HCT116 (cell line): ENCODE measurements around the gene PLCB4. TPM values are rescaled to one million over a fixed set of nuclear protein-coding genes. Genes with fewer than 3 reads are reported as not detected.

Experiments
- ATAC-seq: fragments of 200-7000 bp; cut with Tn5 transposase; 2 replicates; pipeline ENCODE4 v1.9.1; 2020; ENCODE audit warnings: mild to moderate bottlenecking, moderate library complexity
- BruUV-seq: library from RNA; stranded (reverse); fragments of 400-500 nt; replicated peaks from 2 replicates; lab custom pipeline; 2021; lab: Mats Ljungman, UMichigan
- CTCF ChIA-PET: fragments of 300-600 bp; sonication (Branson Sonifier 250); formaldehyde crosslinking; loops from one replicate; lab custom pipeline; 2021; ENCODE audit warnings: antibody characterized with exemption; lab: Charles Lee
- POLR2A ChIA-PET: fragments of 300-600, 350-600 bp; sonication (Branson Sonifier 250); formaldehyde crosslinking; loops from one replicate; lab custom pipeline; 2021; ENCODE audit warnings: antibody characterized with exemption; lab: Charles Lee
- RAD21 ChIA-PET, 2 experiments: fragments of 300-600 bp; sonication (Branson Sonifier 250); formaldehyde crosslinking; loops; one replicate each; lab custom pipeline; 2023; ENCODE audit warnings: low total read pairs in 2 of 2; ENCODE audit not compliant: uncharacterized antibody in 2 of 2, unreplicated experiment in 2 of 2, low non-redundant PET in 1 of 2; lab: Charles Lee
- DNase-seq: peaks from one replicate; pipeline ENCODE4 v3.0.0-alpha.2; 2010; ENCODE audit warnings: low read depth, low spot score
- H2AFZ ChIP-seq: fragments of 200-600 bp; shearing (Covaris generic), sonication (generic); 2 replicates; pipeline ENCODE4 v1.6.1; 2017; ENCODE audit warnings: low read depth, mixed run types, mixed read lengths, antibody characterized with exemption, low read length; ENCODE audit not compliant: poor library complexity, severe bottlenecking
- H3K27ac ChIP-seq: 2 replicates; pipeline ENCODE4 v1.5.1; 2012; ENCODE audit warnings: low read depth, low read length
- H3K27me3 ChIP-seq: fragments of 200-600 bp; sonication (generic); 2 replicates; pipeline ENCODE4 v1.6.1; 2016; ENCODE audit warnings: mixed run types, low read length, mixed read lengths; ENCODE audit not compliant: insufficient read depth
- H3K36me3 ChIP-seq, 2 experiments: fragments of 200-500 bp in 1 of 2; fragments of 200-600 bp in 1 of 2; sonication (Bioruptor generic) in 1 of 2; sonication (generic) in 1 of 2; 2 replicates each; pipeline versions ENCODE4 v1.5.1 to v1.6.1; 2014 to 2016; ENCODE audit warnings: low read length in 2 of 2, inconsistent platforms in 1 of 2, mixed read lengths in 1 of 2, mixed run types in 1 of 2; ENCODE audit not compliant: insufficient read depth in 2 of 2, control insufficient read depth in 1 of 2
- H3K4me1 ChIP-seq, 2 experiments: fragments of 200-600 bp in 1 of 2; sonication (generic) in 1 of 2; 2 replicates each; pipeline versions ENCODE4 v1.5.1 to v1.6.1; 2012 to 2017; ENCODE audit warnings: low read length in 2 of 2, inconsistent platforms in 1 of 2, mild to moderate bottlenecking in 1 of 2, mixed read lengths in 1 of 2, mixed run types in 1 of 2, moderate library complexity in 1 of 2; ENCODE audit not compliant: insufficient read depth in 2 of 2, control insufficient read depth in 1 of 2
- H3K4me2 ChIP-seq: fragments of 200-600 bp; sonication (generic); 2 replicates; pipeline ENCODE4 v1.6.1; 2017; ENCODE audit warnings: mixed run types, low read length, mixed read lengths
- H3K4me3 ChIP-seq, 2 experiments: fragments of 200-600 bp in 1 of 2; sonication (generic) in 1 of 2; replicated peaks in 1 of 2; 2 replicates each; pipeline ENCODE4 v1.5.1; 2011 to 2016; ENCODE audit warnings: low read length in 2 of 2, control low read depth in 1 of 2, low read depth in 1 of 2, mild to moderate bottlenecking in 1 of 2, mixed read lengths in 1 of 2, mixed run types in 1 of 2
- H3K79me2 ChIP-seq: fragments of 200-600 bp; sonication (generic); 2 replicates; pipeline ENCODE4 v1.6.1; 2017; ENCODE audit warnings: mild to moderate bottlenecking, mixed run types, low read length, moderate library complexity, mixed read lengths; ENCODE audit not compliant: insufficient read depth
- H3K9ac ChIP-seq: fragments of 200-600 bp; sonication (generic); 2 replicates; pipeline ENCODE4 v1.6.1; 2016; ENCODE audit warnings: low read length, mixed read lengths
- H3K9me2 ChIP-seq: fragments of 200-600 bp; sonication (generic), shearing (Covaris generic); 2 replicates; pipeline ENCODE4 v1.6.1; 2017; ENCODE audit warnings: mixed run types, mild to moderate bottlenecking, moderate library complexity; ENCODE audit not compliant: insufficient read depth
- H3K9me3 ChIP-seq, 2 experiments: fragments of 200-500 bp in 1 of 2; fragments of 200-600 bp in 1 of 2; sonication (Bioruptor generic) in 1 of 2; sonication (generic) in 1 of 2; 2 replicates each; pipeline ENCODE4 v1.6.1; 2014 to 2017; ENCODE audit warnings: low read length in 2 of 2, mixed read lengths in 2 of 2, inconsistent platforms in 1 of 2, low read depth in 1 of 2, mild to moderate bottlenecking in 1 of 2, mixed run types in 1 of 2, moderate library complexity in 1 of 2; ENCODE audit not compliant: control insufficient read depth in 1 of 2, insufficient read depth in 1 of 2
- H4K20me1 ChIP-seq: fragments of 200-600 bp; sonication (generic), shearing (Covaris generic); 2 replicates; pipeline ENCODE4 v1.6.1; 2017; ENCODE audit warnings: mixed run types, mild to moderate bottlenecking, moderate library complexity; ENCODE audit not compliant: insufficient read depth
- ATF3 ChIP-seq: IDR thresholded peaks from 2 replicates; pipeline ENCODE4 v1.6.1; 2012
- CBX3 ChIP-seq: IDR thresholded peaks from 2 replicates; pipeline ENCODE4 v1.6.1; 2012; ENCODE audit warnings: low read depth
- CEBPB ChIP-seq: IDR thresholded peaks from 2 replicates; pipeline ENCODE4 v1.6.1; 2012; ENCODE audit warnings: low read depth
- CTCF ChIP-seq, 3 experiments: fragments of 200-600 bp in 1 of 3; sonication (generic) in 1 of 3; IDR thresholded peaks in 2 of 3; conservative IDR thresholded peaks in 1 of 3; 2 replicates each; pipeline ENCODE4 v1.5.1; 2012 to 2017; ENCODE audit warnings: low read depth in 2 of 3, low read length in 2 of 3, antibody characterized with exemption in 1 of 3, borderline replicate concordance in 1 of 3, control low read depth in 1 of 3, mild to moderate bottlenecking in 1 of 3, mixed read lengths in 1 of 3, mixed run types in 1 of 3, moderate library complexity in 1 of 3; ENCODE audit not compliant: insufficient read depth in 1 of 3
- EGR1 ChIP-seq: IDR thresholded peaks from 2 replicates; pipeline ENCODE4 v1.6.1; 2012; ENCODE audit warnings: low read depth
- EZH2 ChIP-seq: fragments of 200-600 bp; sonication (generic); IDR thresholded peaks from 2 replicates; pipeline ENCODE4 v1.6.1; 2017; ENCODE audit warnings: antibody characterized with exemption, mixed run types
- FOSL1 ChIP-seq: IDR thresholded peaks from 2 replicates; pipeline ENCODE4 v1.6.1; 2012; ENCODE audit warnings: low read depth
- JUND ChIP-seq: IDR thresholded peaks from 2 replicates; pipeline ENCODE4 v1.6.1; 2012
- MAX ChIP-seq: IDR thresholded peaks from 2 replicates; pipeline ENCODE4 v1.6.1; 2012
- POLR2A ChIP-seq: IDR thresholded peaks from 2 replicates; pipeline ENCODE4 v1.7.0; 2011; ENCODE audit warnings: borderline replicate concordance; ENCODE audit not compliant: insufficient read depth, insufficient read length; ENCODE audit errors: extremely low read depth
- SP1 ChIP-seq: IDR thresholded peaks from 2 replicates; pipeline ENCODE4 v1.6.1; 2012; ENCODE audit warnings: low read depth
- SRF ChIP-seq: IDR thresholded peaks from 2 replicates; pipeline ENCODE4 v1.6.1; 2012; ENCODE audit warnings: low read depth
- ZNF274 ChIP-seq: fragments of 200-500 bp; sonication (Bioruptor generic); IDR thresholded peaks from 2 replicates; pipeline ENCODE4 v1.6.1; 2014; ENCODE audit warnings: mild to moderate bottlenecking, low read depth, low read length, inconsistent platforms
- intact Hi-C: fragments of 100-400 bp; cut with micrococcal nuclease; formaldehyde crosslinking; loops from 2 replicates; pipeline ENCODE4 v1.10.0; 2022
- total RNA-seq: library from RNA; stranded (reverse); gene quantifications from one replicate; pipeline ENCODE4 v1.2.1, GENCODE V29; 2021; ENCODE audit not compliant: unreplicated experiment

The PLCB4 gene
- total RNA-seq, 1 experiment from 2014 or later = 2.5 TPM

DNA sequence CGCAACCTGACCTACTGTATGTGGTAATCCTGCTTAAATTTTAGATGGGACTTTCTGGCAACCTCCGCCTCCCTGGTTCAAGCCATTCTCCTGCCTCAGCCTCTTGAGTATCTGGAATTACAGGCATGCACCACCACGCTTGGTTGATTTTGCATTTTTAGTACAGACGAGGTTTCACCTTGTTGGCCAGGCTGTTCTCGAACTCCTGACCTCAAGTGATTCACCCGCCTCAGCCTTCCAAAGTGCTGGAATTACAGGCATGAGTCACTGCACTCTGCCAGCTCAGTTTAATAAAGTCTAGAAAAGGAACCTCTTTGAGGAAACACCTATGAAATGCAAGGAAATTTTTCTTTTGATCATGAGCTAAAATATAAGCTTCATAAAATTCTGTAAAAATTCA lies 9.0 kb upstream of the PLCB4 start:
- H4K20me1 ChIP-seq = no peaks in the 10 kb centered on the region
- BruUV-seq = no TSS peak
- H3K79me2 ChIP-seq = no peaks in the 10 kb centered on the region
- peak overlapping the region; percentile 52 for H3K4me2 ChIP-seq
- H3K9me3 ChIP-seq = no peaks in the 10 kb centered on the region
- ATAC-seq (peak; percentile 85), DNase-seq (no peak)
- no peak overlapping the region for H3K9ac ChIP-seq
- H2AFZ ChIP-seq = peak overlapping the region; percentile 86
- ChIA-PET POLR2A (interaction anchor here (0.8 kb wide), 1 partner anchor 8 kb away, joined by 3 read pairs; no protein-coding TSS in a partner anchor), RAD21 (interaction anchor here in 1 of 2 experiments (0.6 kb wide), 1 partner anchor 206 kb away, joined by 3 read pairs; no protein-coding TSS in a partner anchor), CTCF (no interaction called here)
- no peaks in the 10 kb centered on the region for H3K27me3 ChIP-seq
- peaks cover 7 to 18% of the 10 kb centered on the region in 2 experiments for H3K4me1 ChIP-seq
- 0 out of 2 replicates have a peak overlapping the region, but pooled peaks have one; percentile 10 for H3K27ac ChIP-seq
- H3K36me3 ChIP-seq = no peaks in the 10 kb centered on the region
- peak overlapping the region in 1 of 2 experiments; percentile 15; a peak in 1 of 4 replicates for H3K4me3 ChIP-seq
- no peaks in the 10 kb centered on the region for H3K9me2 ChIP-seq
- intact Hi-C loops = no loop called here
- TF ChIP-seq CTCF (IDR thresholded peaks at IDR 0.05 in 2 of 3, conservative IDR thresholded peaks at IDR 0.05 in 1 of 3; ENCODE audit: borderline replicate concordance in 1 of 3, insufficient read depth in 1 of 3, low read depth in 2 of 3, low read length in 2 of 3) (no peak), CBX3 (0 out of 2 replicates have a peak, but pooled peaks have one; percentile 28), ATF3 (no peak), POLR2A (no peak), ZNF274 (no peak), FOSL1 (peak; percentile 69), MAX (no peak), EZH2 (no peak), JUND (peak; percentile 55; the same call in 1 of the 2 replicates), EGR1 (no peak), SRF (no peak), SP1 (peak; percentile 35; the same call in 1 of the 2 replicates), CEBPB (no peak)
